NCI-H1048 (cell line): ENCODE measurements around the gene MS4A12.
"Not testable (repeated sequence)": the region's sequence is repeated elsewhere in the genome, so short reads cannot be mapped to it uniquely, and the experiment has no call there.

ENCODE experiments used
- DNase-seq: peaks from one replicate; lab custom pipeline; 2025; lab: John Stamatoyannopoulos, UW

Gene MS4A12

GRCh38 chr11:60512651-60513225 is 20.2 kb downstream of the MS4A12 start:
- DNase-seq, result no peak

- no peak for DNase-seq
Measured at GRCh38 chr11:60513496-60514460, 21.2 kb downstream of the MS4A12 start.

GRCh38 chr11:60515144-60515855 is 22.7 kb downstream of the MS4A12 start, which contains the start of gene MS4A13:
Gene MS4A13 (plus strand): TSS chr11:60515392. CDS start chr11:60518084, 2,692 bp downstream.
- no peak for DNase-seq

GRCh38 chr11:60528465-60528864 is 35.9 kb downstream of the MS4A12 start:
- DNase-seq, result no peak

- no peak for DNase-seq
Measured at GRCh38 chr11:60528934-60529333, 36.4 kb downstream of the MS4A12 start.

GRCh38 chr11:60530454-60531100 is 38.0 kb downstream of the MS4A12 start:
- DNase-seq, result no peak

- not testable (repeated sequence) for DNase-seq
Measured at GRCh38 chr11:60532383-60532782, 39.8 kb downstream of the MS4A12 start.

- DNase-seq, result not testable (repeated sequence)
Measured at GRCh38 chr11:60538627-60539026, 46.0 kb downstream of the MS4A12 start.

GRCh38 chr11:60544077-60544476 is 51.5 kb downstream of the MS4A12 start:
- no peak for DNase-seq
